ENCODE data around the gene CPO. TPM values are rescaled to one million over a fixed set of nuclear protein-coding genes. Genes with fewer than 3 reads are reported as not detected.
A peak's percentile ranks its signal among the peaks of the same experiment; 100 is the strongest.

The CPO gene
- total RNA-seq, 1 donor from 2014 or later = 1.1 TPM

DNA sequence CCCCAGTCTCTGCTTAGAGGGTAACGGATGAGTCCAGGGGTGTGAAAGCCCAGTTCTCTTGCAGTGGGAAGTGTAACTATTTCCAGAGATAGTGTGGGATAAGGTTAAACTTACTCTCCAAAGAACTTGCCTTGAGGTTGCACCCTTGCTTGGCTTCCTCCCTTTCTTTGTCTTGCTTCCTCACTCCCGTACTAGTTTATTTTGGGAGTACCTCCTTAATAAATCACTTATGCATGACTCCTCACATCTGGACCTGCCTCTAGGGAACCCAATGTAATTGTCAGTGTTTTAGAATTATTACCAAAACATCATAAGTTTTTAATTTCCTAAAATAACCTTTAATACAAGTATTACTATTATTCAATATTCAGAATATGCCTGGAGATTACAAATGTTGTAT is 35.2 kb downstream of the CPO start:
- no peak for DNase-seq (ENCODE audit: low read depth)

GRCh38 chr2:206978746-206979145 is 39.4 kb downstream of the CPO start:
- DNase-seq (ENCODE audit: low read depth) = no peak

DNA sequence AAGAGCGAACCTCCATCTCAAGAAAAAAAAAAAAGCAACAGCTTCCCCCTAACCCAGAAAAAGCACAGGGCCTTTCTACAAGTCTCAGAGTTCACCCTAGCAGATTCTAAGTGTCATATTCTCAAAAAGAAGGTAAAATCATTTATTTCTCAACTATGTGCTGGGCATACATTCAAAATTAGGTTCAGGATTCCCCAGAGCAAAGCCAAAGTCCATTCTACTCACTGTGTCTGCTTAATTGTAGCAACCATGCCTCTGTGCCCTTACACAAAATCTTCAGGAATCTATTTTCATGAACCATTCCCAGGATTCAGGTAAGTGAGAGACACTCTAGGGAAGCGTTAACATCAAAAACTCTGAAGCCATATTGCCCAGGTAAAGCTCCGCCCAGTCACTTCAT is 40.0 kb downstream of the CPO start:
- DNase-seq (ENCODE audit: low read depth) = no peak

GRCh38 chr2:206979922-206980321 is 40.6 kb downstream of the CPO start:
- no peak for DNase-seq (ENCODE audit: low read depth)

- DNase-seq (ENCODE audit: low read depth) = no peak
These were observed 41.1 kb downstream of the CPO start for GRCh38 chr2:206980413-206980812.

GRCh38 chr2:206981086-206981674 is 41.9 kb downstream of the CPO start:
- DNase-seq (ENCODE audit: low read depth) = no peak

DNA sequence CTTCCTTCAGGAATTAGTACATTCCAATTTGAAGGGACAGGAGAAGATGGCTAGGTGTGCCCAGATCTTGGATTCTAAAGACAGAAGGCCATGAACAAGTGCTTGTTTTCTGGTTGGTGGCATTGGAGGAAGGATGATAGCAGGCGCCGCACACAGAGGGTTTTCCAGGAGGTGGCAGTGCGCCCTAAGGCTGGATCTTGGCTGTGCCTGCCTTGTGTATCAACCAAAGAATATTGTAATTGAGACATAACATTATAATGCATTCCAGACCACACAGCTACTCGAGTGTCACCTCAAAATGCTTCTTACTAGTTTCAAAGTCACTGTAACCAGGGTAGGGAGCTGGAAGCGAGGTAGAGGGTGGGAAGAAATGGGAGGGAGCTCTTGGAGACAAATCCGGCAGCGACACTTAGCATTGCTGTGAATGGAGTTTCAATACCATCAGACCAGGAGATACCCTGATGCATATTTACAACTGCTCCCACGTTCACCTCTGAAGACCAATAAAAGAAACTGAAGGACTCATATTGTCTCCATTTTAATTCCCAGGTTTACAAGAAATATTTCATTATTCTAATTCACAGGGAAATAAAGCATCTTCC is 42.5 kb downstream of the CPO start:
- DNase-seq (ENCODE audit: low read depth) = peak; percentile 52

DNA sequence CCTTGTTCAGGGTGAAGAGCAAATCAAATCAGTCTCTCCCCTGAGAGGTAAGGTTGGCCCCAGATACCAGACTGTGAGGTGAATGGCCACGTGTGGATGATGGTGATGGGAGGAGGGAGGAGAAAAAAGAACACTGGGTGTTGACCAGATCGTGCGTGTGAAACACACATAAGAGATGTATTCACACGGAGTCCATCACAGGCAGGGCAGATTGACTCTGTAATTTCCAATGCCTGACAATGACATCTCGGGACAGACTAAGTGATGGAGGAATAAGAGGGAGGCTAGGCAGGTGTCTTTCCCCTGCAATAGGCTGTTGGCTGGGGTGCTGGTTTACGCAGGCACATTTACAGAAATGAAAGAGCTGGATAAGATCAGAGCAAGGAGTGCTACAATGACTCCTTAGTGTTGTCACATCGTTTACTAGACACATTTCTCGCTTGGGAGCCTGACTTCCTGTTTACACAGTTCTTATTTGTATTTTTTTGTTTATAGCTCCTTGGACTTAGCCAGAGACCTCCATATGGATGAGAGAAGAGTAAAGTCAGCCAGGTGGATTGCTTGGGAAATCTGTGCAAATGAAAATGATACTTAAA is 43.1 kb downstream of the CPO start:
- DNase-seq (ENCODE audit: low read depth) = no peak

DNA sequence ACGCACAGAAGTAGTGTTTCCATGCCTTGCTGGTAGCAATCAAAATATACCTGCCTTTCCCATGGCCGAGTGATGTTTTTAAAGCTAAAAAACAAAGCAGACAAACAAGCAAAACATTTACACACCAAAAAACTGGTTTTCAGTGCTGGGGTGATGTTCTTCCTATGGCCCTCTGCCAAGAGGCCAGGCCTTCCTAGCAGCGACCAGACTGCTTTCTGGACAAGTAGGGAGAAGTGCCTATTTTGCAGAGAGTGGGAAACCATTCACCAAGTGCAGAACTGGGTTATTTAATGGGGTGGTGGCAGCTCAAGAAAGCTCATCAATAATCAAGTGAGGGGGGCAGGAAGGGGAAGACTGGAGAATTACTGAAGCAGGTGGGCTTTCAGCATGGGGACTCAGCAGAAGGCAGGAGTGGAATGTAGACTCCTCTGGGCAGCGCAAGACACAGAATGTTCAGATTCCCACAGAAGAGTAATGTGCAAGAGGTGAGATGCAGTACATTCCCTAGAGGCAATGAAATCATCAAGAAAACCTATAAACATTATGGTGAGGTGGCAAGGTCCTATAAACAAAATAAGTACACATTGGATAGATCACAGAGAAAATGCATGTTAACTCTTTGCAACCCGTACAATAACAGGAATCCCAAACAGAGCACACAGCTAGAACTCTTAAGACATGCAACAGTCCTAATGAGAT is 44.0 kb downstream of the CPO start:
- DNase-seq (ENCODE audit: low read depth) = peak; percentile 36

- DNase-seq (ENCODE audit: low read depth) = no peak
These were observed 44.9 kb downstream of the CPO start for GRCh38 chr2:206984206-206984605.

DNA sequence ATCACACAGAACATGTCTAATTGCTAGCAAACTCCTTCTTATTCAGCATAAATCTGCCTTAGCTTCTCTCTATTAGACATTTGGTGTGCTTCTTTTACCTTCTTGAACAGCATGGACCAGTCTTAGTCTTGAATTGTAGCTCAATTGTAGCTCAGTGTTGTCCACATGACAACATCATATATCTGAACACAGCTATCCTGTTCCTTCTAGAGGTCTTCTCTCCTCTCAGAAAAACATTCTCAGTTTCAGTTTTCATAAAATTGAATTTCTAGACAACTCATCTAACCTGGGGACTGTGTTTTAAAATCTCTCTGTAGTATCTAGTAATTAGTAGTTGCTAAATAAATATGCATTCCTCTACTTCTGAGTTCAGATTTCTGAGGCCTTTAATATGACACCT is 47.6 kb downstream of the CPO start:
- no peak for DNase-seq (ENCODE audit: low read depth)

DNA sequence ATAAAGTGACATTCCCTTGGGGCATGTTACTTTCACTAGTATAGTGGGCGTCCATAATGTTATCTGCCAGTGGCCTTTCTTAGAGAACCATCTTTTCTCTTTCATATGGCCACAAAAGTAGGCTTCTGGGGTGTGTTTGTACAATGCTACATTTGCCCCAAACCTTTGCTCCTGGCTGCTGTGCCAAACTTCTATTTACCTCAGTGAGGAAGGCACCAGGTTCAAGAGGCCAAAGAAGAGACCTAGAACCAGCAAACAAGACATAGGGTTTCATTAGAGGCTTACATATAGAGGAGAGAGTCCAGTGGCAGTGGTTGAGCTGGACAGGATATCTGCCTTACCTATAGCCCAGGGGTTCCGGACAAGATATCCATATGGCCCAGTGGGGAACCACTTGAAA is 48.5 kb downstream of the CPO start:
- DNase-seq (ENCODE audit: low read depth) = no peak

DNA sequence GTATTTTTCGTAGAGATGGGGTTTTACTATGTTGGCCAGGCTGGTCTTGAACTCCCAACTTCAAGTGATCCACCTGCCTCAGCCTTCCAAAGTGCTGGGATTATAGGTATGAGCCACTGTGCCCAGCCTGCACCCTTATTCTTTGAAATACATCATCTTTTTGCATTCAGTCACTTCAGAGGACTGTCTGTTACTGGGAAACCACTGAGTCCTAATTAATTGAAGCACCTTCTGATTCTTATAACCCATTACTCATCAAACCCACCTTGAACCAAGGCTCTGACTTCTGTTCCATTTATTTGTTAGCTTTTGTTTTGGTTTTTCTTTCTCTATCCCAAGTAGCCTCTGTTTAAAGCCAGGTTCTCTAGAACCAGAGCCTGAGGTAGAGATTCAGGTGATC is 49.6 kb downstream of the CPO start:
- no peak for DNase-seq (ENCODE audit: low read depth)

DNA sequence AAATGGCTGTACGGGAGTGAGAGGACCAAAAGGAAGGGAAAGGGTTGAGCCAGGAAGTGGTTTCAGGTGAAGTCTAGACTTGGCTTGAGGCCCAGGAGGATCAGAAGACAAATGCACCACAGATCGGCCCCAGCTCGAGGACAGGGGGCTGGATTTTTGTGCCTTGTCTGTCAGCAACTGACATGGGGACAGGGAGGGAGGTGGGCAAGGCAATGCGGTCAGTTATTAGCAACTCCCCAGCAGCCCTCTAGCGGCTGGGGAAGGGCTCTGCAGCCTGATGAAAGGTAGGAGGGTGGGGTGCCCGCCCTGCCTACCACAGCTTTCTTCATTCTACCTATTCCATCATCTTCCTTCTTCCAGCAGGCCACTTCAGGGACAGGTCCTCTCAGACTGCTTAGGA is 50.0 kb downstream of the CPO start:
- DNase-seq (ENCODE audit: low read depth) = no peak

- no peak for DNase-seq (ENCODE audit: low read depth)
These were observed 51.0 kb downstream of the CPO start for GRCh38 chr2:206990360-206990759.

- no peak for DNase-seq (ENCODE audit: low read depth)
These were observed 51.8 kb downstream of the CPO start for GRCh38 chr2:206991070-206991469.

DNA sequence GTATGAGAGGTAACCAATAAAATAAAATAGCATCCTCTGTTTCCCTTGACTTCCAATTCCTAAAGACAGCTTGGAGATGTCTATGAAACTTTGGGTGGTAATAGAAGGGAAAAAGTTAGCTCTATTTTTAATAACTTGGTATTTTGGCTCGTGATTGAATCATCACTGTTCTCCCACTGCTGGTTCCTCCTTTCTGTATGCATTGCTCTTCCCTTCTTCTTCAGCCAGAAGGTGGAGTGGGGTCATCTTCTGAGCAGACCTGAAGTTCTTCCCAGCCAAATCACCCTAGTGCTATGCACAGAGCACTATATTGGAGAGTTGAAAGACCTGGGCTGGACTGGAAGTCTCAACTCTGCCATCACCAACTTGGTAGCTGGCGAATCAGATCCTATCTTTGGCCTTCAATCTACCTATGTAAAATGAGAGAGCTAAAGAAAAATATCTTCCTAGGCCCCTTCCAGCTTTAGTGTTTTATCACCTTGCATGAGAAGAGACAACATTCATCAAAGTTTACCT is 54.1 kb downstream of the CPO start:
- DNase-seq (ENCODE audit: low read depth) = no peak

DNA sequence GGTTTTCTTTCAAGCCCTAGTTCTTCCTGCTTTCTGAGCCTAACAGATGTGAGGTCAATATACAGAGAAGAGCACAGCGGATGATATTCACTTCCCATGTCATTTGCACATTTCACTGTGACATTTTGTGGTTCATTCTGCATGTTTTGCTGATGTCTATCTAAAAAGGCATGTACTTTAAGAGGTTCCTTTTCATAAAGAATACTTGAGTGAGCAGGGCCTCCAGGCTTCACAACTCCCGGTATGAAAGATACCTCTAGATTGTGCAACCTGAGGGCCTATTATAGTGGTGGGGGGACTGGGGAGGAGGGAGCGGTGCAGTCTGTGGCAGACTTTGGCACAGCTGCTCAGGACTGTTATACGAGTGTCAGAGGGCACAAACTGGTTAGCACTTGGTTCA is 54.6 kb downstream of the CPO start:
- peak; percentile 79 for DNase-seq (ENCODE audit: low read depth)

DNA sequence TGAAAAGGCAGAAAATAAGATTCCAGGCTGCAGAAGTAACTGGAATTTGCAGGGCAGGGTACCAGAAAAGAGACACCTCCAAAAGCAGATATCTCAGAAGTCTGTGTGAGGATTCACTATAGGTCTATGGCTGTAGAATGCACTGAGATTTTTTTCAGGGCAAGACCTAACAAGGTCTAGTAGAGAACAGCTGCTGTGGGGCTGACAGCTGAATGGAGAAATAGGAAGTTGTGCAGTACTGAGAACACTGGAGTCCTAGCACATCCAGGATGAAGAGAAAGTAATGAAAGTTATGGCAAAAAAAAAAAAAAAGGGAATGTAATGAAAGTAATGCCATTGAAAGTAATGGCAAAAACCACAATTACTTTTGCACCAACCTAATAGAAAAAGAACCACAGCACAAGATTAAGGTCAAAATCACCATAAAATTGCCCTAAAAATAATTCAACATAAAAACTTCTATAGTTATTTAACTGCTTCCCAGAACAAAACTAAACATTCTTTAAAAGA is 57.3 kb downstream of the CPO start:
- no peak for DNase-seq (ENCODE audit: low read depth)

DNA sequence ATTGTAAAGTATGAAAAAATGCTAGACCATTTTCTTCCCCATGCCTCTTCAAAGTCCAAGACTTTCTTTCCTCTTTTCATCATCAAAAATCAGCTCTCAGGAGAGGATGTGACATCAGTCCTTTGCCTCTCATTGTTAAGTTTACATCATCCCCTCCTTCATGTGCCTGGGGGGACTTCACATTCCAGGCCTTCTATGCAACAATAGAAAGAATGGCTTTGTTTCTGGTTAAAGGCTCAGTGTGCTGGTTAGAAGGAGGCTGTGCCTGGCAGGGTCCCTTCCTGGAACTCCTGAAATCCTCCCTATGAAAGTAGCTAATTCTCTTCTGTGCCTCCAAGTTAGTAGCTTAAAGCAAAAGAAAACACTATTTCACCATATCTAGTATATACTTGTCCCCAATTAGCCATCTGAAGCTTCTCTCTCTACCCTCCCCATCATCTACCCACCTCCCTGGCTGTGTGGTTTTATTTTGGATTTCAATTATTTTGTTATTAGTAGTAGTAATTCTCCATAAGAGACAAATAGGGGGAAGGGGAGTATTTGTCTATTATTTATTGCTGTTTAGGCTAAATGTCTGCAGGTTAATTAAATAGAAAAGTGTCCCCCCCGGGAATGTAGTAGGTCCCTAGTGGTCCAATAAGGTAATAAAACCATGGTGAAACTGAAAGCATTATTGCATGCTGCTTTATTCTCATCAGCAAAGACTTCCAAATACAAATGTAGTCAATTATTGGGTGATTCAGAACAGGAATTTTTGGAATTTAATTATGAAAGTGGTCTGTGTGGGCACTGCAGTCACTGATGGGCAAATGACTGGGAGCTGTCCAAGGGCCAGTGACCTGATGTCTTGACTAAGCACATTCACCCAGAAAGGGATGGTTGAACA is 69.0 kb downstream of the CPO start:
- peak; percentile 73 for DNase-seq (ENCODE audit: low read depth)

GRCh38 chr2:207012461-207012860 is 73.1 kb downstream of the CPO start:
- peak; percentile 62 for DNase-seq (ENCODE audit: low read depth)

GRCh38 chr2:207014424-207014823 is 75.1 kb downstream of the CPO start:
- no peak for DNase-seq (ENCODE audit: low read depth)
